Activated CD8-positive, alpha-beta memory T cell treated with anti-CD3 and anti-CD28 coated beads for 36 hours (primary cell): ENCODE data around the gene FRMD5. TPM values are rescaled to one million over a fixed set of nuclear protein-coding genes. Genes with fewer than 3 reads are reported as not detected.
"Not testable (repeated sequence)": the region's sequence is repeated elsewhere in the genome, so short reads cannot be mapped to it uniquely, and the experiment has no call there.

Source experiments
- CTCF ChIA-PET: fragments of 350-600 bp; sonication (Branson Sonifier 250); formaldehyde crosslinking; loops from one replicate; lab custom pipeline; 2021; ENCODE audit warnings: antibody characterized with exemption; lab: Charles Lee
- POLR2A ChIA-PET: fragments of 350-600 bp; sonication (Branson Sonifier 250); formaldehyde crosslinking; loops from one replicate; lab custom pipeline; 2021; ENCODE audit warnings: antibody characterized with exemption; lab: Charles Lee
- total RNA-seq, 2 experiments: library from RNA; stranded (reverse); gene quantifications; one replicate each; pipeline ENCODE4 v1.2.3, GENCODE V29; 2021

Gene FRMD5
- total RNA-seq, 2 experiments from 2014 or later, result 0.44 to 1.0 TPM

GRCh38 chr15:44064706-44065105 lies 130.4 kb downstream of the FRMD5 start:
- CTCF ChIA-PET, result interaction anchor here (1.0 kb wide), 1 partner anchor 13 kb away, joined by 3 read pairs; no protein-coding TSS in a partner anchor

DNA sequence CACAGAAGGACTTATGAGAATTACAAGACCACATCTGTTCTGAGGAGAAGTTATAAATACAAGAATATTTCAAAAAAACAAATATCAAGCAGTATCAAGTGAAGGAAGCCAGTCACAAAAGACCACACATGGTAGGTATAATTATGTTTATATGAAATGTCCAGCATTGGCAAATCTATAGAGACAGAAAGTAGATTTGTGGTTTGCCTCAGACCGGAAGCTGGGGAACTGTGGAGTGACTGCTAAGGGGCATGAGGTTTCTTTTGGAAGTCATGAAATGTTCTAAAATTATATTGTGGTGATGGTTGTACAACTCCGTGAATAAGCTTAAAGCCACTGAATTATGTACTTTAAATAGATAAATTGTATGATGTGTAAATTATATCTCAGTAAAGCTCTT lies 136.9 kb downstream of the FRMD5 start:
- POLR2A ChIA-PET, result no interaction called here
- CTCF ChIA-PET, result interaction anchor here (1.2 kb wide), 1 partner anchor 8 kb away, joined by 6 read pairs; no protein-coding TSS in a partner anchor

More at GRCh38 chr15:44064706-44065105, 130.4 kb downstream of the FRMD5 start:
- POLR2A ChIA-PET, result no interaction called here

DNA sequence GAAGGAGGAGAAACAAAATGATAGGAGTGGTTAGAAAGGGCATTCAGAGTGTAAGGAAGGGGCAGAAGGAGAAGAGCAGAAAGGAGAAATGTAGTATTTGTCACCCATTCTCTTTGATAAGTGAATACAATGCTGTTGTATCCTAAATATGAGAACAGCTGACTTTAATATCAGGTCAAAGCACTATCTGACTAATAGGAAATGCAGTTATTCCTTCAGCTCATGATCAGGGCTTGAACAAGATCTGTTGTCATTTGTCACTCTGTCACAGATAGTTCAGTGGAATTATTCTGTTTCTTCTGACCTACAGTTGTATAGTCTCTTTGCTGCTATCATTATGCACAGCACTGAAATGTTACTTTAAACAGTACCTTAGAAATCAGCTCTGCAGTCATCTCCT lies 149.4 kb downstream of the FRMD5 start:
- POLR2A ChIA-PET, result no interaction called here

DNA sequence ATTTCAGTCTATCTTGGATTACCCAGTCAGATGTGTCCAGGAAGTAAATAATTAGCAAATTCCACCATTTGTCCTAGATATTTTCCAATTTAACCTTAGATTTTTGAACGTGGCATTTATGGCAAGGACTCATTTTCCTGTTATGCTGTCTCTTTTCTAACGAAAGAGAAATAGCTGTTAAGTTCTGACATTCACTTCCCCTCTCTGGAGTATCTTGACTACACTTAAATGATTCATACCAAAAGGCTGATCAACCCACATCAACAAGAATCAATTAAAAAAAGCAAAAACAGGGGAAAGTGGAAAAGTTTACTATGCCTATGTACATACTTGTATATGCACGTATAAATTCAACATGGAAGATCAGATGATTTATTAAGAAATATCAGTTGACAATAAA lies 149.9 kb downstream of the FRMD5 start:
- ChIA-PET CTCF (no interaction called here), POLR2A (no interaction called here)

More for the DNA sequence above, 149.4 kb downstream of the FRMD5 start:
- CTCF ChIA-PET, result no interaction called here

GRCh38 chr15:44038755-44039191 lies 156.3 kb downstream of the FRMD5 start:
- ChIA-PET CTCF (no interaction called here), POLR2A (no interaction called here)

DNA sequence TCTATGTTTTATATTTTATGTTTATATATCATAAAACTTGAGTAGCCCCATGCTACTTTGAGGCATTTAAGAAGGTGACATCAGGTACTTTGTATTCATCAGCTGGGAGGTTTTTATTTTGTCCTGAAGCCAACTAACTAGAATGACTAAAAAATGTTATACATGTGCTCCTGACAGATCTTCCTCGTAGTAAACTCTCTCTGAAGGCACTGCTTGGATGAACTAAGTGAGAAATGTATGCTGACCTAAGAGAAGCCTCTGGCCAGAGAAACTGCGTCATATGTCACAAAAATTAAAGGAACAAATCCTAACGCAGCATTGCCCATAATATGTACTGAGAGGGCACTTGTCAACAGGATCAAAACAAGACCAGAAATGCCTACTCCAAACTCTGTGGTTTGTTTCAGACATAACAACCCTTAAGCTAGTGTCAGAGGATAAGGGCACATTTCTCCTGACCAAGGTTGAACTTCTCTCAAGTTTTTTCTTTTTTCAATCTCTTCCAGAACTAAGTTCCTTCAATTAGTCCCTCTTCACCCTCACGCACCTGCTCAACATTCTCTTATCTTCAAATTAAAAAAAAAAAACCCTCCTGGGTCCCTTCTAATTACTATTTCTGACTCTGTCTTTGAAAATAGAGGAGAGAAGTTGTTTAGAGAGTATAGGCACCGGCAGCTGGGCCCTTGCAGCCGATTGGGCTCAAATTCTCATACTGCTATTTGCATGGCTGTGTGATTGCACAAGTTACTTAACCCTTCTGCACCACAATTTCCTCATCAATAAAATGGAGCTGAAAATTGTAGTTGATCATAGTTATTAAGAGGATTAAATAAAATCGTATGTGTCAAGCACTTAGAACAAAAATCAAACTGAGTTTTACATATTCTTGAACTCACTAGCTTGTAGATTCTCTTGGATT lies 159.0 kb downstream of the FRMD5 start:
- CTCF ChIA-PET, result no interaction called here
- POLR2A ChIA-PET, result no interaction called here

GRCh38 chr15:44034933-44035624 lies 160.0 kb downstream of the FRMD5 start:
- CTCF ChIA-PET, result no interaction called here
- POLR2A ChIA-PET, result no interaction called here

DNA sequence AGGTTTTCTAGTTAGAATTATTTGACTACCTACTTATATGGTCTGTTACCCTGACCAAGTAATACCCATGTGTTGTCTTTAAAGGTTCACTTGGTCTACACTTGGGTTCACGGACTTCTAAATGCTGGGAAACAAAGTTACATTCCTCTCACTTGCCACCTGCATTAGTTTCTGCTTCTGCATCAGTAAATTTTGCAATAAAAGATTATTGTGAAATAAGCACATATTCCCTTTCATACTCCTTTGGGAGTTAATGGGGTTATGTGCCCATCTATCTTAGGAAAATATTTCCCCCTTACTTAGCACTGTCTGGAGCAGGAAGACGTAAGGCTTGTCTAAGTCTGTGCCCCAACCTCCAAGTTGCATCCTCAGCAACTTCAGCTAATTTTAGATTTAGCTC lies 160.7 kb downstream of the FRMD5 start:
- ChIA-PET POLR2A (no interaction called here), CTCF (no interaction called here)

DNA sequence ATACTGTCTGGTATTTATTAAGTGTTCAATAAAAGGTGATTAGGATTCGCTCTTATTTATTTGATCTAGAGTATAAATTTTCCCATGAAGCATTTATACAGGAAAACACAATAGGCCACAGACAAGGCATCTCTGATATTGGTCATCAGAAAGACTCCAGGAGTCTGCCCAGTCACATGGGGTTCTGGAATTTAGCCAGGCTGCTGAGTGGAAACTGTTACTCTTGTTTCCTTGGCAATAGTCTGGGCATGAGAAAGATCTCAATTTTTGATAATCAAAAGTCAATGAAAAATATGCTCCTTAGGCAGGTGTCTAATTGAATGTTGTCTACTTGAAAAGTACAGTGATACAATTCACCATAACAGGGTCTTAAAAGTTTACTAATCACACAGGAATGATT lies 161.2 kb downstream of the FRMD5 start:
- ChIA-PET CTCF (no interaction called here), POLR2A (no interaction called here)

GRCh38 chr15:44032820-44033219 lies 162.3 kb downstream of the FRMD5 start:
- POLR2A ChIA-PET, result not testable (repeated sequence)
- CTCF ChIA-PET, result interaction anchor here (1.0 kb wide), 1 partner anchor 129 kb away, joined by 4 read pairs; no protein-coding TSS in a partner anchor

DNA sequence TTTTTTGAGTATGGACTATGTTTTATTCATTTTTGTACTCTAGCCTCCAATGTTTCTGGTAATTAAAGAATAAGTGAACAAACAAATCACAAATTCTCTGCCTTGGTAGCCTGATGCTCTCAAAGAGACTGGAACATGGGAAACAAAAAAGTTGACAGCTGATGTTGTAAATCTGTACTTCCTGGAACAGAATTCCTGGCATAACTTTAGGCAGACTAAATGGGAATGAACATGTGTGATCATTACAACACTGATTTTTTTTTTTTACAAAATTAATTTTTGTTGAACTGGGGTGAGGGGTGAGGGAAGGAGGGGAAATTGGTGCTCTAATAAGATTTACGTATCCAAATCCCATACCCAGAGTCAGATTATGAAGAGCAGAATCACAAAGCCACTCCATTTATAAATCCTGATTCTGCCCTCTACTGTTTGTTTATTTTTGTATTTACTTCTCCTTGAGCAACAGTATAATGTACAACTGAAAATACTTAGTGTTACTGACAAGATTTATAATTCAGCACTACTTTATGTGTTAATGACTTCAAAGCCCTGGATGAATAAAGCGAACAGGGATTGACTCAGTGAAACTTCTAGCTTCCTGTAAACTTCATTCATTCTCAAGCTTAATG lies 165.0 kb downstream of the FRMD5 start:
- ChIA-PET CTCF (interaction anchor here (0.6 kb wide), 2 partner anchors 205 to 891 kb away, joined by 3 to 5 read pairs; no protein-coding TSS in a partner anchor), POLR2A (no interaction called here)

- ChIA-PET CTCF (no interaction called here), POLR2A (no interaction called here)
Measured at GRCh38 chr15:44029003-44029402, 166.1 kb downstream of the FRMD5 start.

- CTCF ChIA-PET, result no interaction called here
Measured at GRCh38 chr15:44028349-44028748, 166.7 kb downstream of the FRMD5 start.

DNA sequence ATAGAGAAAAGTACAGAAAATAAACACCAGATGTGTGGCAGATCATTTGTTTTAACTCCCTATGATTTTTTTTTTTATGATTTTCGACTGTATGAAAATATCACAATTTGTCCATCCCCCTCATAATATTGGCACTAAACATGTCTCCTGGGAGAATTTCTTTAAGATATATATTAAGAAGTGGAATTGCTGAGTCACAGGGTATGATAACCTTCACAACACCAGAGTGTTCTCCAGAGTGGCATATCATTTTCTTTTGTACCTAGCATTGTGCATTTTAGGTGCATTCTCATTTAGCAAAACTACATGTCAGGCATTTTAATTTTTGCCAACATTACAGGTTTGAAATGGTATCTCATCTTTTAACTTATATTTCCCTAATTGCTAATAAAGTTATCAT lies 170.9 kb downstream of the FRMD5 start:
- POLR2A ChIA-PET, result interaction anchor here (0.6 kb wide), 1 partner anchor 72 kb away, joined by 3 read pairs; no protein-coding TSS in a partner anchor
- CTCF ChIA-PET, result no interaction called here

More at GRCh38 chr15:44028349-44028748, 166.7 kb downstream of the FRMD5 start:
- POLR2A ChIA-PET, result no interaction called here

DNA sequence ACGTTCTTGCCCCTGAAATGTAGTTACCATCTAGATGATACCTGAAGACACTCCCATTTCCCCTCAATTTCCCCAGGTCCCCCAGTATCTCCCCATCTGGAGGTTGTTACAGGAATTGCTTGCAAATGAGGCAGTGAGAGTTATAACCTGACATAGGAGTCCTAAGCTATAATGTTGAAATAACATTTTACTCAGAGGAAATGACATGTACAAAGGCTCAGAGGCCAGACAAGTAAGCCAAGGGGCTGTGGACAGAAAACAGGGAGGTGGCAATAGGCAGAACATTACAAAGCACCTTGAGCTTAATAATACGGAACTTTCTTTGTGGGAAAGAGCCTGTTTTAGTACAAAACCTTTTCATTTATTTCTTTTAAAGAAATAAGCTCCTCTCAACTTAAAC lies 171.9 kb downstream of the FRMD5 start:
- ChIA-PET CTCF (interaction anchor here (1.4 kb wide), 1 partner anchor 43 kb away, joined by 4 read pairs; no protein-coding TSS in a partner anchor), POLR2A (no interaction called here)

- POLR2A ChIA-PET, result no interaction called here
- CTCF ChIA-PET, result no interaction called here
Measured at GRCh38 chr15:44018151-44018550, 176.9 kb downstream of the FRMD5 start.

DNA sequence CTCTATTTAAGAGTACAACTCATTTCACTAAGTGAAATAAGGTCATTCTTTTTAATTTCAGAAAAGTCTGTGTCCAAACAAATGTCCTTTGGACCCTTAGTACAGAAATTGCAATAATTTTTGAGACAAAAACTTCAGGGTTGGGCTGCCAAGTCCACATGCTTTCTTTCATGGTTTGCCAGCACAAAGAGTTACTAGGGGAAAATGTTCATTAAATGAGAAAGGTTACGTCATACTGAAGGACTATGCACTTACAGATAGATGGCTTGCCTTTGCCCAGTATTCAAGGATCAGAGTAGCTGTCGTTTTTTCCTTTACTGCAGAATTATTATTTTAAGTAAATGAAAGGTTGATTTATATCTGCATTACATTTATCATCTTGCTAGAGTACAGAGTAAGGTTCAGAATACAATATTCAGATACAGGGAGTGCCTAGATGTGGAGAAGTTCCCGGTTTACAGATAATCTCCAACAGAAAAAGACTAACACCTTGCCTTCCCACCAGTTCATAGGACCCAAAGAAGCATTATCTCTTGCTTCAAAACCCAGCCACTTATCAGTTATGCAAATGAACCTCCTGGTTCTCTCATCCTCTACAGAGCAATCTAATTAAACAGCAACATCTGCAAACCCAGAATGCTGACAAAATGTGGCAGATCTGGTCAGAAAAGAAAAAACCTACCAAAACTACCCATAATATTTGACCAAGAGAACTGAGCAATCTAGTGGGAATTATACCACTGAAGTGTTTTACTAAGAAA lies 179.3 kb downstream of the FRMD5 start:
- ChIA-PET POLR2A (no interaction called here), CTCF (no interaction called here)

DNA sequence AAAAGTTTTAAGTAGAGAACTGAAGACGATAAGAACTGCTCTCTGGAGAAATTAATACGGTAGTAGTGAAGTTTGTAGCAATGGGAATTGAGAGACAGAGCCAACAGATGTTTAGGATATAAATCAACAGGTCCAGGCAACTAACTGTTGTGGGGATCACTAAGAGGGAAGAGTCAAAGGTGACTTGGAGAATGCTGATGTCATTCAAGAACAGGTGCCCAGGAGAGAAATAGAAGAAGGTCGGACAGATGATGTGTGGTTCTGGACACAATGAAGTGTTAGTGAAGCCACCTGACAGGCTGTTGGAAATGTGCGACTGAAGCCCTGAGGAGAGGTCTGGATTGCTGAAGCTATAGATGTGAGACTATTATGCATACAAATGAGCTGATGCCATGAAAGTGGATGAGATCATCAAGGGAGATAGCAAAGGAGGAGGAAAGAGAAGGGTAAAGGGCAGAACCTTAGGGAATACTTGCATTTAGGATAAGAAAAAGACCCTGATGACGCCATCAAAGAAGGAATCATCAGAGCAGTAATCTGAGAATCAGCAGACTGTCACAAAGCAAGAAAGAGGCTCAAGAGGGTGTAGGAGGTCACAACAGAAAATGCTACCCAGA lies 183.7 kb downstream of the FRMD5 start:
- POLR2A ChIA-PET, result no interaction called here
- CTCF ChIA-PET, result no interaction called here

GRCh38 chr15:44010089-44010488 lies 185.0 kb downstream of the FRMD5 start:
- CTCF ChIA-PET, result no interaction called here
- POLR2A ChIA-PET, result no interaction called here
